ENCODE measurements around the gene TMEM43.
A peak's percentile ranks its signal among the peaks of the same experiment; 100 is the strongest.

TMEM43 gene

GRCh38 chr3:14123308-14124222 lies 1.3 kb upstream of the TMEM43 start:
- peak; percentile 30 for DNase-seq

GRCh38 chr3:14124223-14124614 lies 633 bp upstream of the TMEM43 start:
- DNase-seq = peak; percentile 90

GRCh38 chr3:14125193-14126016 lies 553 bp downstream of the TMEM43 start:
- DNase-seq = peak; percentile 93

GRCh38 chr3:14126017-14126886 lies 1.4 kb downstream of the TMEM43 start:
- no peak for DNase-seq

- DNase-seq = no peak
Observed at GRCh38 chr3:14126887-14127505, 2.1 kb downstream of the TMEM43 start.

- DNase-seq = no peak
Observed at GRCh38 chr3:14127516-14128161, 2.8 kb downstream of the TMEM43 start.

DNA sequence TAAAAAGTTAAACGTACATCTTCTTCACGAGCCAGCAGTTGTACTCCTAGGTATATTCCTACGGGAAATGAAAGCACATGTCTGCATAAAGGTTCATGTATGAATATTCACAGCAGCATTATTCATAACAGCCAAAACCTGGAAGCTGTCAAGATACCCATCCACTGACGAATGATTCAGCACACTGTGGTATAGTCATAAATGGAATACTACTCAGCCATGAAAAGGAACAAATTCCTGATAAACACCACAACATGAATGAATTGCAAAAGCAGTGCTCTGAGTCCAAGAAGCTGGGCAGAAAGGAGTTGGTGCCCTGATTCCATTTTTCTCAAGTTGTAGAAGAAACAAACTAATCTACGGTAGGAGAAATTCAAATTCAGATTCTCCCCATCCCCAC lies 3.9 kb downstream of the TMEM43 start:
- DNase-seq = no peak

GRCh38 chr3:14129296-14129695 lies 4.4 kb downstream of the TMEM43 start:
- no peak for DNase-seq

DNA sequence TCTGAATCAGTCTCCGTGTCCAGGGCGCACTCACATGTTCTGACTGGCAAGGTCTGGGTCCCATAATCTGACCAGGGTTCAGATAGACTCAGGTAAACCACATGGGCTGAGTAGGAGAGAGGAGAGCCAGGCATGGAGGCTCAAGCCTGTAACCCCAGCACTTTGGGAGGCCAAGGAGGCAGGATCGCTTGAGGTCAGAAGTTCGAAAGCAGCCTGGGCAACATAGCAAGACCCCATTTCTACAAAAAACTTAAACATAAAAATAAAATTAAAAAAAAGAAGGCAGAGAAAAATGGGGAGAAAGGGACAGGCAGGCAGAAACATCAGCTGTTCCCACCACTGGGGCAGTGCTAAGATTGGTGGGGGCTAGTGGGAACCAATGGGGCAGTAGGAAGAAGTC lies 5.4 kb downstream of the TMEM43 start:
- no peak for DNase-seq

DNA sequence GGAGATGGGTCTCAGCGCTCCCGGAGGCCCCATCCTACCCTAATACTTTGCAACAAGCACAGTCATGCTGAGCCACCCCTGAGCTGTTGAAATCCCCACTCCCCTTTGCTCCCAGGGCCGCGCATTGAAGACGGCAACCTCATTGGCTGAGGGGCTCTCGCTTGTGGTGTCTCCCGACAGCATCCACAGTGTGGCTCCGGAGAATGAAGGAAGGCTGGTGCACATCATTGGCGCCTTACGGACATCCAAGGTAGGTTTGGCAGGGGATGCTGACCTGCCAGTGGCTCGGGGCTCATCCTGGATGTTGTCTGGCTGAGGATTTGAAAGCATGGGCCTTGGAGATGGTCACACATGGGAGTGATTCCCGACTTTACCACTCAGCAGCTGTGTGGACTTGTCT lies 5.9 kb downstream of the TMEM43 start:
- DNase-seq = no peak

DNA sequence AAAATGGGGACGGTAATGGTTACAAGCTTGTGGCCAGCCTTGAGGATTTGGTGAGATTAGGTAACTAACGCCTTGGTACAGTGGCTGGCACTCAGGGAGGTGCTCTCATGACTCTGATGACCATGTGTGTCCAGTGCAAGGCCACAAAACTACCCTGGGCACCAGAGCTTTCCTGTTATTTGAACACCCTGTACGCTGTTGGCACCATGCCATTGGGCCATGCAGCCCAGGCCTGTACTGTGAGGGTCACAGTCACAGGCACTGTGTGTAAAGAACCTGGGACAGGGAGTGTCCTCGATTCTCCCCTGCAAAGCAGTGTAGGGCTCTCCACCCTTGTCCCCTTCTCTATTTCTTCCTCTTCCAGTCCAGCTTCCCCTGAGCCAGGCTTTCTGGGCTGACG lies 6.3 kb downstream of the TMEM43 start:
- no peak for DNase-seq

DNA sequence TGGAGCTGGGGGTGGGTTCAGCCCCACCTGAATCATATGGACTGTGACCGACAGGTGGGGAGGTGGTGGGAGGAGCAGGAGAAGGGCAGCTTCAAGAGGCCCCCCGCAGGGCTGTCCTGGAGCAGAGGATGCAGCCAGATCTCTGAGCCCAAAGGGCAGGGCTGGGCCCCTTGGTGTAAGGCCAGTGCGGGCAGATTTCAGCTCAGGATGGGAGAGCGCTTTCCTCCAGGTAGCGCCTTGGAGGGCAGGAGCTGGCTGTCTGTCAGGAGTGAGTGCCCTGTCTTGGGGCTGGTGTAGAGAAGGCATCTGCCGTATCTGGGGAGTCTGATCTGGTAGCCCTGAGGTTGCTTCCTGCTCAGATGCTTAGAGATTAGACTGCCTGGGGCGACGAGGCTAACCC lies 7.3 kb downstream of the TMEM43 start:
- DNase-seq = no peak

- no peak for DNase-seq
Observed at GRCh38 chr3:14132689-14133088, 7.8 kb downstream of the TMEM43 start.

GRCh38 chr3:14133188-14133800 lies 8.4 kb downstream of the TMEM43 start:
- no peak for DNase-seq

DNA sequence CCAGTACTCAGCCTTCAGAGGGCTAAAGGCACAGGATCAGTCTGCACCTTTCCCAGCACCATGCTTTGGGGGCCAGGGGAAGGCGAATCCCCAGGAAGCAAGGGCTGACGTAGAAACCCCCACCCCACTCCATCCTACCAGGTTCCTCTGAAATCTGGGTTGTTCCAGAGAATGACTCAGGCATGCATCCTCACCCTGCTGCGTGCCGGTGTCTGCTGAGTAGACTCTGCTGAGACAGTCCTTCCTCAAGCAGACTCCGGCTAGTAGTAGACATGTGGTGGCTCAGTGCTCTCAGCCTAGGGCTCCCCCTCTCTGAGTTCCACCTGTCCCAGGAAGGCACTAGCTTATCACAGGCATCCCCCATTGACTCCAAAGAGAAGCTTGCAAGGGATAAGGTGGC lies 9.0 kb downstream of the TMEM43 start:
- DNase-seq = no peak

DNA sequence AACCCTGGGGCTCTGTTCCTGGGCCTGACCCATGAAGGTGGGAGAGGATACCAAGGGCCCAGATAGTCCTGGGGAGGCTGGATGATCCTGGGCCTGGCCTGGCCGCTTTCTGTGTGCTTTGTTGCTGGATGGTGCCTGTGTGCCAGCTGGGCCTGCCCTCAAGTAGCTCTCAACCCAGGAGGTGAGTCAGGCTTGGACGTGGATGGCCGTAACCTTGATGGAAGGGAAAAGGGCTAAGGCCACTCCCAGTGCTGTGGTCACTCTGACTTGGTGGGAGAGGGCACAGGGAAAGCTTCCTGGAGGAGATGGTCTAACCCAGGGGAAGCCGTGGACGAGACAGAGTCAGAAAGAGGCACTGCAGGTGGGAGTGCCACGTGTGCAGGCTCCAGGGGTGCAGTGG lies 9.4 kb downstream of the TMEM43 start:
- no peak for DNase-seq

DNA sequence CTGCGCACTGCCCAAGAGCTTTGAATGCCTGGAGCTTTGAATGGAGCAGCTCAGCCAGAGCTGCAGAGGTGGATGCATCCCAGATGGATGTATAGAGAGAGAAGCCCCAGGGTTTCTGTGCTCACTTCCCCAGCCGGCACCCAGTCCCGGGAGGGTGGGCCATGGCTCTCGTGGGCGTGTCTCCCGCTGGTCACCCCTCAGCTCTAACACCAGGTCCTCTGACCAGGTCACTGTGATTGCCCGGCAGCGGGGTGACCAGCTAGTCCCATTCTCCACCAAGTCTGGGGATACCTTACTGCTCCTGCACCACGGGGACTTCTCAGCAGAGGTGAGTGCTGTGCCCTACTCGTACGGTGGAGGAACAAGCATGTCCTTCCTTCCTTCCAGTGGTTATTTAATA lies 10.7 kb downstream of the TMEM43 start:
- DNase-seq = no peak

DNA sequence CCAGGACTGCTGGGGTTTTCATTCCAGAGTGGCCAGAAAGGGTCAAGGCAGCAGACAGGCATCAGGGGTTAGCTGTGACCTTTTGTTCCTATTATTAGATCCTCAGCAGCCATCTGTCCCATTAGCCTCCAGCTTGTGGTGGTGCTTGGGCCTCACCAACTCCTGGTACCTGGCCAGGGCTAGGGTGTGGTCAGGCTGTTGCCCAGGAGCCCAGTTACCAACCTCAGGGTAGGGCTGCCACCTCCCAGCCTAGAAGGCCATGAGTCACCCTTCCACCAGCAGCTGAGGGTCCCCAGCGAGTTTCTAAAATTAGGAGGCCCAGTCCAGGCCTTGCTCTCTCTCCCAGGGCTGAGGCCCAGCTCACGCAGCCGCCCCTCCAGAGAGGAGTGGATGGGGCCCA lies 12.2 kb downstream of the TMEM43 start:
- DNase-seq = no peak

DNA sequence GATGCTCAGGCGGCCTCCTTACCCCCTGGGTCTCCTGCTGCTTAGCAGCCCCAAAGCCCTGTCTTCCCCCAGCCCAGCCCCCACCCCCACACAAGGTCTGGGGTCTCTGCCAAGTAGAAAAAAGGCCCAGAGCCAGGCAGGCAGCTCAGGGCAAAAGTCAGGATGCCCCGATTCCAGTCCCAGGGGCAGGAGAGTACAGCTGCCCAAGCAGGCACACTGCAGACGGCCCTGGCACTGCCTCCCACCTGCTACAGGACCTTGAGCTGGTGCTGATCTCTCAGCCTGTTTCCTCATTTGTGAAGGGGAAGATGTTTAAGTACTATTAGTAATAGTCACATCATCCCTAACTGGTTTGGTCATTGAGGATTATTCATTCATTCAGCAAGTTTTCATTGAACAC lies 12.6 kb downstream of the TMEM43 start:
- no peak for DNase-seq

DNA sequence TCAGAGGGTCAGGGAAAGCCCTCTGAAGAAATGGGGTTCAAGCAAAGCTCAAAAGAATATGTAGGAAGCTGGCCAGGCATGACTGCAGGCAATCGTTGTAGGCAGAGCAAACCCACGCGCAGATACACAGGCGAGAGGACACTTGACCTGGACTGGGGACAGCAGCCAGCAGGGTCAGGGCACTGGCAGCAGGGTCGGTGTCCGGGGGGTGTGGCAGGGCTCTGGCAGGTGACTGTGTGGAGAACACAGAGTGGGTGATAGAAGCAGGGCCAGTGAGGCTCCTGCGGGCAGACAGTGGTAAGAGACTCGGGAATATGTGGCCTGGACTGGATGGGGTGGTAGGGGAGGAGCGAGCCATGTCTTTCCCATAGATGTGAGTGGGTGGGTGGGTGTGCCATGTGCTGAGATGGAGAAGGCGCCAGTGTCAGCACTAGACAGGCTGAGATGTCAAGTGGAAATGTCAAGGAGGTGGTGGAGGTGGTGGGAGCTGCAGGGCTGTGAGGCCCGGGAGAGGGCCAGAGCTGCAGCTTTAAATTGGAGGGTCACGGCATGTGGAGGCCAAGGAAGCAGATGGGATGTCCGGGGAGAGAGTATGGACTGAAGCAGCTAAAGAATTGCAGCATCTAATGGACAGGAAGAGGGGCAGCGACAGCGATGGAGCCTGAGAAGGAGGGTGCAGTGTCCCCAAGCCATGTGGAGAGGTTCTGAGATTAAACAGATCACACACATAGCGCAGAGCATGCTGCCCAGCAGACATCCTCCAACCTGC lies 13.4 kb downstream of the TMEM43 start:
- DNase-seq = no peak
